ENCODE results near the gene BACH1.

Gene BACH1

GRCh38 chr21:29313662-29314408, 15.1 kb downstream of the BACH1 start:
- FAIRE-seq (no peak), DNase-seq (ENCODE audit: low spot score) (no peak)

GRCh38 chr21:29315131-29315749, 16.5 kb downstream of the BACH1 start:
- FAIRE-seq: no peak
- DNase-seq (ENCODE audit: low spot score): no peak

- DNase-seq (ENCODE audit: low spot score) (no peak), FAIRE-seq (no peak)
These were observed 17.5 kb downstream of the BACH1 start for GRCh38 chr21:29316029-29316742.

- DNase-seq (ENCODE audit: low spot score) (no peak), FAIRE-seq (no peak)
These were observed 18.1 kb downstream of the BACH1 start for GRCh38 chr21:29316806-29317205.

GRCh38 chr21:29318354-29318753, 19.6 kb downstream of the BACH1 start:
- no peak for FAIRE-seq
- no peak for DNase-seq (ENCODE audit: low spot score)

- DNase-seq (ENCODE audit: low spot score) (no peak), FAIRE-seq (no peak)
These were observed 21.3 kb downstream of the BACH1 start for GRCh38 chr21:29320031-29320430.

- peak; percentile 83 for FAIRE-seq
These were observed 22.5 kb downstream of the BACH1 start for GRCh38 chr21:29321217-29321616.

GRCh38 chr21:29321932-29322928, 23.5 kb downstream of the BACH1 start:
- DNase-seq (ENCODE audit: low spot score) (no peak), FAIRE-seq (peak; percentile 23)

More at GRCh38 chr21:29321217-29321616, 22.5 kb downstream of the BACH1 start:
- DNase-seq (ENCODE audit: low spot score): no peak

GRCh38 chr21:29323189-29323588, 24.5 kb downstream of the BACH1 start:
- no peak for DNase-seq (ENCODE audit: low spot score)
- FAIRE-seq: no peak

GRCh38 chr21:29326914-29327554, 28.3 kb downstream of the BACH1 start:
- no peak for FAIRE-seq
- no peak for DNase-seq (ENCODE audit: low spot score)

- FAIRE-seq: no peak
These were observed 30.7 kb downstream of the BACH1 start for GRCh38 chr21:29329406-29329805.

GRCh38 chr21:29330797-29331196, 32.1 kb downstream of the BACH1 start:
- FAIRE-seq: no peak
- no peak for DNase-seq (ENCODE audit: low spot score)

More at GRCh38 chr21:29329406-29329805, 30.7 kb downstream of the BACH1 start:
- DNase-seq (ENCODE audit: low spot score): no peak

- DNase-seq (ENCODE audit: low spot score) (no peak), FAIRE-seq (peak; percentile 17)
These were observed 34.0 kb downstream of the BACH1 start for GRCh38 chr21:29332461-29333362.

- DNase-seq (ENCODE audit: low spot score): no peak
- FAIRE-seq: no peak
These were observed 34.7 kb downstream of the BACH1 start for GRCh38 chr21:29333406-29333805.

- peak; percentile 71 for FAIRE-seq
- no peak for DNase-seq (ENCODE audit: low spot score)
These were observed 36.2 kb downstream of the BACH1 start for GRCh38 chr21:29334717-29335428.

GRCh38 chr21:29335720-29336119, 37.0 kb downstream of the BACH1 start:
- FAIRE-seq (no peak), DNase-seq (ENCODE audit: low spot score) (no peak)

- FAIRE-seq: peak; percentile 13
- no peak for DNase-seq (ENCODE audit: low spot score)
These were observed 39.5 kb downstream of the BACH1 start for GRCh38 chr21:29338256-29338655.

GRCh38 chr21:29340228-29340627, 41.5 kb downstream of the BACH1 start:
- FAIRE-seq: no peak
- DNase-seq (ENCODE audit: low spot score): no peak

Data from urothelium cell line (cell line).